DMS79 (cell line): ENCODE data around the gene RITA1.

Source experiments
- DNase-seq: peaks from one replicate; lab custom pipeline; 2025; lab: John Stamatoyannopoulos, UW

The RITA1 gene

GRCh38 chr12:113230315-113231234 lies 45.1 kb downstream of the RITA1 start:
- no peak for DNase-seq

- no peak for DNase-seq
Observed at GRCh38 chr12:113231235-113232088, 45.9 kb downstream of the RITA1 start.

GRCh38 chr12:113232089-113232839 lies 46.7 kb downstream of the RITA1 start:
- no peak for DNase-seq

GRCh38 chr12:113232840-113233585 lies 47.5 kb downstream of the RITA1 start:
- DNase-seq, result peak; percentile 97

- no peak for DNase-seq
Observed at GRCh38 chr12:113233967-113234366, 48.4 kb downstream of the RITA1 start.

- no peak for DNase-seq
Observed at GRCh38 chr12:113234483-113234882, 49.0 kb downstream of the RITA1 start.

GRCh38 chr12:113235976-113236375 lies 50.5 kb downstream of the RITA1 start:
- no peak for DNase-seq

- DNase-seq, result no peak
Observed at GRCh38 chr12:113236539-113237399, 51.2 kb downstream of the RITA1 start.

- DNase-seq, result no peak
Observed at GRCh38 chr12:113237748-113238147, 52.2 kb downstream of the RITA1 start.

GRCh38 chr12:113238309-113238708 lies 52.8 kb downstream of the RITA1 start:
- DNase-seq, result no peak

GRCh38 chr12:113239288-113239771 lies 53.8 kb downstream of the RITA1 start:
- peak; percentile 63 for DNase-seq

GRCh38 chr12:113239811-113240331 lies 54.4 kb downstream of the RITA1 start:
- DNase-seq, result peak; percentile 82

GRCh38 chr12:113240395-113240794 lies 54.9 kb downstream of the RITA1 start:
- no peak for DNase-seq

GRCh38 chr12:113241191-113242025 lies 55.9 kb downstream of the RITA1 start:
- peak; percentile 86 for DNase-seq
